Endometrial microvascular endothelial cells (primary cell): ENCODE results near the gene TNNI2. TPM values are rescaled to one million over a fixed set of nuclear protein-coding genes. Genes with fewer than 3 reads are reported as not detected.
"Not testable (repeated sequence)": the region's sequence is repeated elsewhere in the genome, so short reads cannot be mapped to it uniquely, and the experiment has no call there.

Experiments used
- in situ Hi-C: cut with HindIII; loops from 2 replicates; pipeline ENCODE4 v1.10.0; 2017; ENCODE audit warnings: low sequenced_read_pairs, low pct_unique_long_range_greater_than_20kb; ENCODE audit errors: inconsistent ontology term
- total RNA-seq: library from RNA; depleted of rRNA; stranded (reverse); fragments of >200 nt; gene quantifications from one replicate; pipeline ENCODE4 v1.2.3, GENCODE V29; 2015; ENCODE audit errors: inconsistent ontology term

Gene TNNI2
- total RNA-seq, 1 donor from 2014 or later: not detected

GRCh38 chr11:1868636-1869291, 30.0 kb downstream of the TNNI2 start:
- in situ Hi-C loops: no loop called here

GRCh38 chr11:1869427-1870325, 30.9 kb downstream of the TNNI2 start:
- in situ Hi-C loops: no loop called here

- in situ Hi-C loops: no loop called here
These were observed 31.5 kb downstream of the TNNI2 start for GRCh38 chr11:1870326-1870696.

DNA sequence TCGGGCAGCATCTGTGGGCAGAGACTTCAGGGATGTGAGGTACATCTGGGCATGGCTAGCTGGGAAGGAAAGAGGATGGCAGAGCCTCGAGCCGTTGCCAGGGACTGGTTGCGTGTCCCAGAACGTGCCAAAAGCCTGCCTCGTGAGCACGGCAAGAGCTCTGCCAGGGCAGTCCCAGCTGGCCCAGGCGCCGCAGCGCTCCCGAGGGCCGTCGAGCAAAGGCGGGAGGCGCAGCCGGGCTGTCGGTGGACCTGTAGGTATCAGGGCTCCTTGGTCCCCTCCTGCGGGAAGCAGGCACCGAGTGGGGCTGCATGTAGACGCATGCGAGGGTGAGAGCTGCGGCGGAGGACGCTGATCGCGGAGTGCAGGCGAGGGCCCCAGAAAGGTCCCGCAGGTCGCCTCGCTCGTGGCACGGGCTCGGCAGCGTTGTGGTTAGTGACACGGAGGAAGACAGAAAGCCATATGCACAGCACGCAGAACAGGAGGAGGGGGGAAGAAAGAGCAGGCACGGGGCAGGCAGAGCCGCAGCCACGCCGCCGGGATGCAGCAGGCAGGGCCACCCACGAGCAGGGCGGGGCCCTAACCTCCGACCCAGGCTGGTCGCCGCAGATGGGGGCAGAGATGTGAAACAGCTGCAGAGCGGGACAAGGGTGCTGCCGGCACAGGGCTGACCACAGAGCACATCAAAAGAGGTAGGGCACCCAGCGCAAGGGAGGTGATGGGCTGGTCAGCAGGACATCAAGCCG, 32.1 kb downstream of the TNNI2 start:
- in situ Hi-C loops: no loop called here

GRCh38 chr11:1871531-1871930, 32.8 kb downstream of the TNNI2 start:
- in situ Hi-C loops: no loop called here

- in situ Hi-C loops: no loop called here
These were observed 33.6 kb downstream of the TNNI2 start for GRCh38 chr11:1872267-1872985.

GRCh38 chr11:1873048-1873812, 34.4 kb downstream of the TNNI2 start:
- in situ Hi-C loops: no loop called here

- in situ Hi-C loops: not testable (repeated sequence)
These were observed 35.0 kb downstream of the TNNI2 start for GRCh38 chr11:1873813-1874150.

DNA sequence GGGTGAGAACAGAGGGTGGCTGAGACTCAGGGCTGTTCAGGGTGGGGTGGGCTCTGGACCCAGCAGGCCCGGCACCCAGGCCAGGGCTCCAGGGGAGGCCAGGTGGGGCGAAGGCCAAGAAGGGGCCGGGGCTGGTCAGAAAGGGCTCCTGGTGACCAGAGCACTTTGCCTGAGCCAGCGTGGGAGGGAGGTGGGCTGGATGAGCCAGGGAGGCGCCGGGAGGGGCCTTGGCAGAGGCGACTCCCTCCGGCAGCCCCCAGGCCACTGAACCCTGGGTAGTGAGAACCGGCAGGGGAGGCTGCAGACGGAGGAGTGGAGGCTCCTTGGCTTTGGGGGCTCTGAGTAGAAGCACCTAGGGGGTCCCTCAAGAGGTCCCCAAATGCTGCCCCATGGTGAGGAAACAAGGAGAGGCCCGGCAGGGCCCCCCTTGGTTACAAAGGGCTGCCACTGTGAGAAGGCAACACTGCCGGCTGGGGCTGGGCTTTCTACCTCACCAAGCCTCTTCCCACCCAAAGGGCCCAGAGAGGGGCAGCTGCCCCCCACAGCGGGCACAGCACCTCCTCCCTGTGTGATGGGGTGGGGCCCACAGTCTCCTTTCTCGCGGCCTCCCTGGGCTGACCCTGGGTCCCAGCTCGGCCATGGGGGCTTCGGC, 35.8 kb downstream of the TNNI2 start:
- in situ Hi-C loops: not testable (repeated sequence)

DNA sequence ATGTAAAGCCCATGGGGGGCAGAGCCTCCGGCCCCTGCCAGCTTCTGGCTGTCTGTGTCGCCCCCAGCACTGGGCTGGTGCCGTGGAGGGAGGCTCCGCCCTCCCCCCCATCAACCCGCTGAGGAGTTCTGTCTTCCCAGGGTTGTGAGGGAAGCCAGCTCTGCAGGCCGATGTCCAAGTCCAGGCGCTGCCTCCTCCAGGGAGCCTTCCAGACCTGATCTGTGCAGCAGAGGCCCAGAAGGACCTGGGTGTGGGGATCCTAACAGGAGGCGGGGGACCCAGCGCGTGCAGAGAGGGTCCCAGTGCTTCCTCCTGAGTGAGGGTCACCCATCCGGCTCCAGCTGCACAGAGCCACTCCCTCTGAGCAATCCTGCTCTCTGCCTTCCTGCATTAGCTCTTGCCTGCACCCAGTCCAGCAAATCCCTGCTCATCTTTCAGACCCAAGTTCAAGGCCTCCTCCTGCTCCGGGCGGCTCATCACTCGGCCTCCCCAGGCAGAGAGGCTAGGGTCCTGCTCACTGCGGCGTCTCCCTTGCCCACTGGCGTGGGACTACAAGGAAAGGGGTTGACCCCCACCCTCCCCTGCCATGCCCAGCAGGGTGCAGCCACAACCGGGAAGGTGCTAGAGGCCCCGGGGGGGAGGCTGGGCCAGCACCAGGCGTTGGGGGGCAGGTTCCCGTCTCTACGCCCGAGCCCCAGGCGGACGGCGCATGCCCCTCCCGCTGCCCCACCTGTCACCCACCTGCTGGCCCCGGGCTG, 36.5 kb downstream of the TNNI2 start:
- in situ Hi-C loops: no loop called here

DNA sequence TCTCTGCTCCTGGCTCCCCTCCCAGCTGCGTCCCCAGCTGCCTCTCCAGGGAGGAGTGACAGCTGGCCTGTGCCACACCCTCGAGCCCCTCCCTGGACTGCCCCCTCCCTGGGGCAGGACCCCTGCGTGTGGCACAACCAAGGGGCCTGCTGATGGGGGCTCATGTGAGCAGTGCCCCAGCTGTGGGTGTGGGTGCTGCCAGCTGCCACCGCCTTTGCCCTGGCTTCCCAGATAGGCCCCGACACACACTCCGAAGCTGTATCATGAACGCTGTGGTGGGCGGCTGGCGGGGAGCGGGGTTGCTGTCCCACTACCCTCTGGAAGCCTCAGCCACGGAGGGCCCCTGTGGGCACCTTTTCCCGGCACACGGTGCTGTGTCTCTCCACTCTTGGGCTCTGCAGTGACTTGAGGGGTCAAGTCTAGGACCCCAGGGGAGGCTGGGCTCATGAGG, 37.1 kb downstream of the TNNI2 start:
- in situ Hi-C loops: not testable (repeated sequence)

GRCh38 chr11:1876361-1877063, 37.7 kb downstream of the TNNI2 start:
- in situ Hi-C loops: no loop called here

GRCh38 chr11:1877211-1878136, 38.7 kb downstream of the TNNI2 start:
- in situ Hi-C loops: no loop called here

- in situ Hi-C loops: no loop called here
These were observed 39.6 kb downstream of the TNNI2 start for GRCh38 chr11:1878137-1879031.
